NCI-H1092 treated with DMSO at 0.1 percent for 48 hours (cell line): ENCODE data around the gene CPZ.
"Not testable (repeated sequence)": the region's sequence is repeated elsewhere in the genome, so short reads cannot be mapped to it uniquely, and the experiment has no call there.

Experiments used
- DNase-seq: peaks from one replicate; lab custom pipeline; 2025; lab: John Stamatoyannopoulos, UW

Gene CPZ

GRCh38 chr4:8557151-8558076 lies 35.2 kb upstream of the CPZ start:
- no peak for DNase-seq

- no peak for DNase-seq
Measured at GRCh38 chr4:8558080-8558960, 34.2 kb upstream of the CPZ start.

GRCh38 chr4:8559011-8559410 lies 33.6 kb upstream of the CPZ start:
- no peak for DNase-seq

GRCh38 chr4:8559524-8560264 lies 32.9 kb upstream of the CPZ start:
- no peak for DNase-seq

- DNase-seq, result no peak
Measured at GRCh38 chr4:8560265-8561047, 32.1 kb upstream of the CPZ start.

GRCh38 chr4:8564595-8564994 lies 28.0 kb upstream of the CPZ start:
- no peak for DNase-seq

GRCh38 chr4:8568068-8568668 lies 24.4 kb upstream of the CPZ start:
- DNase-seq, result no peak

GRCh38 chr4:8570201-8570600 lies 22.4 kb upstream of the CPZ start:
- no peak for DNase-seq

GRCh38 chr4:8571702-8572685 lies 20.6 kb upstream of the CPZ start:
- DNase-seq, result no peak

- DNase-seq, result no peak
Measured at GRCh38 chr4:8573266-8573665, 19.3 kb upstream of the CPZ start.

GRCh38 chr4:8574796-8575370 lies 17.7 kb upstream of the CPZ start:
- no peak for DNase-seq

- no peak for DNase-seq
Measured at GRCh38 chr4:8575457-8575856, 17.1 kb upstream of the CPZ start.

- DNase-seq, result not testable (repeated sequence)
Measured at GRCh38 chr4:8576591-8576990, 16.0 kb upstream of the CPZ start.

GRCh38 chr4:8577046-8577445 lies 15.5 kb upstream of the CPZ start:
- DNase-seq, result no peak

GRCh38 chr4:8577972-8578371 lies 14.6 kb upstream of the CPZ start:
- DNase-seq, result no peak

GRCh38 chr4:8578717-8579116 lies 13.8 kb upstream of the CPZ start:
- no peak for DNase-seq

- no peak for DNase-seq
Measured at GRCh38 chr4:8579526-8580320, 12.8 kb upstream of the CPZ start.

- no peak for DNase-seq
Measured at GRCh38 chr4:8580321-8581093, 12.1 kb upstream of the CPZ start, which contains the start of gene GPR78. TSS of gene GPR78 (plus strand) at chr4:8580392. CDS start at chr4:8580983, 591 bp downstream.
